Effector memory CD8-positive, alpha-beta T cell (primary cell): Measurements from ENCODE around the gene PRKCZ.

Experiments
- ATAC-seq: fragments of 150-1000 bp; cut with Tn5 transposase; replicated peaks from 2 replicates; pipeline ENCODE4 v1.10.0; 2021; ENCODE audit warnings: mild to moderate bottlenecking, moderate library complexity
- DNase-seq, 3 experiments: peaks; one replicate each; pipeline ENCODE4 v3.0.0; 2021
- H3K27ac Mint-ChIP-seq, 2 donors: one replicate each; pipeline ENCODE4 v1.8.0; 2022; ENCODE audit warnings: mild to moderate bottlenecking in 2 of 2, mixed read lengths in 2 of 2, moderate library complexity in 2 of 2
- H3K27me3 Mint-ChIP-seq, 2 donors: one replicate each; pipeline ENCODE4 v1.8.0; 2022; ENCODE audit warnings: mixed read lengths in 2 of 2
- H3K36me3 Mint-ChIP-seq: one replicate; pipeline ENCODE4 v1.8.0; 2022; ENCODE audit warnings: mild to moderate bottlenecking, moderate library complexity, mixed read lengths; ENCODE audit not compliant: insufficient read depth
- H3K4me1 Mint-ChIP-seq, 2 donors: one replicate each; pipeline ENCODE4 v1.8.0; 2022; ENCODE audit warnings: low read depth in 2 of 2, mixed read lengths in 2 of 2
- H3K4me3 Mint-ChIP-seq, 2 donors: one replicate each; pipeline ENCODE4 v1.8.0; 2022; ENCODE audit warnings: mild to moderate bottlenecking in 2 of 2, mixed read lengths in 2 of 2, moderate library complexity in 2 of 2
- H3K9me3 Mint-ChIP-seq, 2 donors: one replicate each; pipeline ENCODE4 v1.8.0; 2022; ENCODE audit warnings: mixed read lengths in 2 of 2

The PRKCZ gene

GRCh38 chr1:2177541-2177940 is 127.3 kb downstream of the PRKCZ start:
- Mint-ChIP-seq H3K9me3 (no peaks in the 10 kb centered on the region), H3K27ac (peak overlapping the region in 1 of 2 donors; percentile 41)

GRCh38 chr1:2177946-2178538 is 127.8 kb downstream of the PRKCZ start:
- Mint-ChIP-seq H3K9me3 (no peaks in the 10 kb centered on the region), H3K27ac (peak overlapping the region in 1 of 2 donors; percentile 41), H3K27me3 (no peaks in the 10 kb centered on the region), H3K36me3 (peaks cover 16% of the 10 kb centered on the region), H3K4me3 (no peak overlapping the region), H3K4me1 (peaks cover 4 to 10% of the 10 kb centered on the region in 2 donors)
- no peak for DNase-seq
- ATAC-seq = no peak

More at GRCh38 chr1:2177541-2177940, 127.3 kb downstream of the PRKCZ start:
- no peak overlapping the region for H3K4me3 Mint-ChIP-seq
- DNase-seq = no peak
- H3K4me1 Mint-ChIP-seq = peaks cover 4 to 11% of the 10 kb centered on the region in 2 donors
- peaks cover 16% of the 10 kb centered on the region for H3K36me3 Mint-ChIP-seq
- ATAC-seq = no peak
- no peaks in the 10 kb centered on the region for H3K27me3 Mint-ChIP-seq

GRCh38 chr1:2178875-2179274 is 128.7 kb downstream of the PRKCZ start:
- H3K4me1 Mint-ChIP-seq = peaks cover 4 to 7% of the 10 kb centered on the region in 2 donors

GRCh38 chr1:2179283-2180013 is 129.2 kb downstream of the PRKCZ start:
- ATAC-seq (no peak), DNase-seq (no peak)
- Mint-ChIP-seq H3K36me3 (peaks cover 16% of the 10 kb centered on the region), H3K4me1 (peaks cover 3 to 4% of the 10 kb centered on the region in 2 donors), H3K27me3 (no peaks in the 10 kb centered on the region), H3K9me3 (no peaks in the 10 kb centered on the region), H3K27ac (no peak overlapping the region), H3K4me3 (no peak overlapping the region)

More at GRCh38 chr1:2178875-2179274, 128.7 kb downstream of the PRKCZ start:
- no peak overlapping the region for H3K4me3 Mint-ChIP-seq
- no peaks in the 10 kb centered on the region for H3K9me3 Mint-ChIP-seq
- no peak overlapping the region for H3K27ac Mint-ChIP-seq
- H3K27me3 Mint-ChIP-seq = no peaks in the 10 kb centered on the region
- ATAC-seq (no peak), DNase-seq (no peak)
- peaks cover 16% of the 10 kb centered on the region for H3K36me3 Mint-ChIP-seq

GRCh38 chr1:2180297-2181245 is 130.4 kb downstream of the PRKCZ start:
- Mint-ChIP-seq H3K4me3 (no peak overlapping the region), H3K27me3 (no peaks in the 10 kb centered on the region), H3K4me1 (peaks cover 3 to 4% of the 10 kb centered on the region in 2 donors), H3K9me3 (no peaks in the 10 kb centered on the region), H3K27ac (no peak overlapping the region), H3K36me3 (peaks cover 21% of the 10 kb centered on the region)
- DNase-seq (no peak), ATAC-seq (no peak)

- Mint-ChIP-seq H3K36me3 (peaks cover 25% of the 10 kb centered on the region), H3K4me3 (no peak overlapping the region), H3K27me3 (no peaks in the 10 kb centered on the region), H3K27ac (no peak overlapping the region), H3K9me3 (no peaks in the 10 kb centered on the region), H3K4me1 (peaks cover 0 to 3% of the 10 kb centered on the region in 2 donors)
- ATAC-seq = no peak
- no peak for DNase-seq
These were observed 131.1 kb downstream of the PRKCZ start for GRCh38 chr1:2181271-2181670.

GRCh38 chr1:2181752-2182151 is 131.5 kb downstream of the PRKCZ start:
- Mint-ChIP-seq H3K27me3 (no peaks in the 10 kb centered on the region), H3K4me1 (peaks cover 0 to 3% of the 10 kb centered on the region in 2 donors), H3K27ac (no peak overlapping the region), H3K4me3 (no peak overlapping the region), H3K9me3 (no peaks in the 10 kb centered on the region), H3K36me3 (peaks cover 25% of the 10 kb centered on the region)
- ATAC-seq (no peak), DNase-seq (no peak)

GRCh38 chr1:2182376-2182775 is 132.2 kb downstream of the PRKCZ start:
- peaks cover 24% of the 10 kb centered on the region for H3K36me3 Mint-ChIP-seq
- H3K27me3 Mint-ChIP-seq = no peaks in the 10 kb centered on the region
- H3K4me1 Mint-ChIP-seq = peaks cover 0 to 3% of the 10 kb centered on the region in 2 donors
- no peak overlapping the region for H3K4me3 Mint-ChIP-seq
- H3K27ac Mint-ChIP-seq = no peak overlapping the region
- H3K9me3 Mint-ChIP-seq = no peaks in the 10 kb centered on the region
- ATAC-seq = no peak
- no peak for DNase-seq

GRCh38 chr1:2183937-2184334 is 133.7 kb downstream of the PRKCZ start:
- Mint-ChIP-seq H3K27ac (no peak overlapping the region), H3K27me3 (no peaks in the 10 kb centered on the region), H3K4me1 (no peaks in the 10 kb centered on the region), H3K36me3 (peaks cover 23% of the 10 kb centered on the region), H3K4me3 (no peak overlapping the region), H3K9me3 (no peaks in the 10 kb centered on the region)
- DNase-seq (no peak), ATAC-seq (no peak)

GRCh38 chr1:2184531-2184930 is 134.3 kb downstream of the PRKCZ start:
- ATAC-seq = no peak
- Mint-ChIP-seq H3K27ac (no peak overlapping the region), H3K36me3 (peaks cover 28% of the 10 kb centered on the region), H3K4me3 (no peak overlapping the region), H3K4me1 (peaks cover 0 to 3% of the 10 kb centered on the region in 2 donors), H3K9me3 (no peaks in the 10 kb centered on the region), H3K27me3 (no peaks in the 10 kb centered on the region)
- DNase-seq = no peak

- Mint-ChIP-seq H3K36me3 (peaks cover 32% of the 10 kb centered on the region), H3K27me3 (no peaks in the 10 kb centered on the region), H3K4me1 (peaks cover 0 to 3% of the 10 kb centered on the region in 2 donors), H3K27ac (no peak overlapping the region), H3K9me3 (no peaks in the 10 kb centered on the region), H3K4me3 (no peak overlapping the region)
- no peak for DNase-seq
- no peak for ATAC-seq
These were observed 134.7 kb downstream of the PRKCZ start for GRCh38 chr1:2184934-2185333.

GRCh38 chr1:2185880-2186855 is 136.0 kb downstream of the PRKCZ start:
- Mint-ChIP-seq H3K27ac (no peak overlapping the region), H3K4me3 (no peak overlapping the region), H3K36me3 (peaks cover 36% of the 10 kb centered on the region), H3K27me3 (no peaks in the 10 kb centered on the region), H3K9me3 (no peaks in the 10 kb centered on the region), H3K4me1 (peaks cover 0 to 7% of the 10 kb centered on the region in 2 donors)
- no peak for DNase-seq
- ATAC-seq = no peak
